ENCODE measurements around the gene LSS. TPM values are rescaled to one million over a fixed set of nuclear protein-coding genes. Genes with fewer than 3 reads are reported as not detected.
A peak's percentile ranks its signal among the peaks of the same experiment; 100 is the strongest.

The LSS gene
- total RNA-seq, 1 donor from 2014 or later, result 99.0 TPM

DNA sequence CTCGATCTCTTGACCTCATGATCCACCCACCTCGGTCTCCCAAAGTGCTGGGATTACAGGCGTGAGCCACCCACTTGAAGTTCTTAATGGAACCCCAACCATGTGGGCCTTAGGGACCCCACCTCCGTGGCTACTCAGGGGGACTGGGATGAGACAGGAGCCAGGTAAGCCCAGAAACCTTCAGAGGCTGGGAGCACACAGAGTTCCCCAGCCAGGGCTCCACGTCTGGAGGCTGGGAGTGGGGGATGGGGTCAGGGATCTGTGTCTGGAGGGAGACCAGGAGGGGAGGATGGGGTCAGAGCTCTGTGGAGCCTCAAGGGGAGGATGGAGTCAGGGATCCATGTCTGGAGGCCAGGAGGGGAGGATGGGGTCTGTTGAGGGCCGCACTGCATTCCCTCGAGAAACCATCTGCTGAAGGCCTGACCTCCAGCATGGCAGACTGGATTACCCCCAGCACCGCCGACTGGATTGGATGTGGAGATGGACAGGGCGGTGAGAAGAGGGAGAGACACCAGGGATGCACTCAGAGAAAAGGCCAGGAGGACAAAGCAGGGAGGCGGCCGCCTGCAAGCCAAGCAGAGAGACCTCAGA is 71.1 kb downstream of the LSS start:
- no peaks in the 10 kb centered on the region for H3K27me3 Mint-ChIP-seq
- H3K9me3 Mint-ChIP-seq, result no peaks in the 10 kb centered on the region
- TF ChIP-seq, protein P1, sequence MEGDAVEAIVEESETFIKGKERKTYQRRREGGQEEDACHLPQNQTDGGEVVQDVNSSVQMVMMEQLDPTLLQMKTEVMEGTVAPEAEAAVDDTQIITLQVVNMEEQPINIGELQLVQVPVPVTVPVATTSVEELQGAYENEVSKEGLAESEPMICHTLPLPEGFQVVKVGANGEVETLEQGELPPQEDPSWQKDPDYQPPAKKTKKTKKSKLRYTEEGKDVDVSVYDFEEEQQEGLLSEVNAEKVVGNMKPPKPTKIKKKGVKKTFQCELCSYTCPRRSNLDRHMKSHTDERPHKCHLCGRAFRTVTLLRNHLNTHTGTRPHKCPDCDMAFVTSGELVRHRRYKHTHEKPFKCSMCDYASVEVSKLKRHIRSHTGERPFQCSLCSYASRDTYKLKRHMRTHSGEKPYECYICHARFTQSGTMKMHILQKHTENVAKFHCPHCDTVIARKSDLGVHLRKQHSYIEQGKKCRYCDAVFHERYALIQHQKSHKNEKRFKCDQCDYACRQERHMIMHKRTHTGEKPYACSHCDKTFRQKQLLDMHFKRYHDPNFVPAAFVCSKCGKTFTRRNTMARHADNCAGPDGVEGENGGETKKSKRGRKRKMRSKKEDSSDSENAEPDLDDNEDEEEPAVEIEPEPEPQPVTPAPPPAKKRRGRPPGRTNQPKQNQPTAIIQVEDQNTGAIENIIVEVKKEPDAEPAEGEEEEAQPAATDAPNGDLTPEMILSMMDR (IDR thresholded peaks at IDR 0.05), result no peak
- peaks cover 2% of the 10 kb centered on the region for H3K4me1 Mint-ChIP-seq
- CTCF ChIA-PET, result no interaction called here
- no peak for ATAC-seq (ENCODE audit: low read depth)
- DNase-seq, result no peak
- POLR2A ChIA-PET, result no interaction called here
- no peak overlapping the region for H3K27ac Mint-ChIP-seq
- intact Hi-C loops (cut with micrococcal nuclease), result no loop called here
- no peak overlapping the region for H3K4me3 Mint-ChIP-seq
- H3K36me3 Mint-ChIP-seq (ENCODE audit: low read depth), result peaks cover 2% of the 10 kb centered on the region

GRCh38 chr21:46156678-46157077 is 71.9 kb downstream of the LSS start:
- intact Hi-C loops (cut with micrococcal nuclease), result no loop called here
- TF ChIP-seq, protein P1 (IDR thresholded peaks at IDR 0.05), result no peak
- H3K36me3 Mint-ChIP-seq (ENCODE audit: low read depth), result peaks cover 2% of the 10 kb centered on the region
- ChIA-PET CTCF (no interaction called here), POLR2A (no interaction called here)
- no peak overlapping the region for H3K27ac Mint-ChIP-seq
- peaks cover 2% of the 10 kb centered on the region for H3K4me1 Mint-ChIP-seq
- DNase-seq, result peak; percentile 7
- no peaks in the 10 kb centered on the region for H3K9me3 Mint-ChIP-seq
- ATAC-seq (ENCODE audit: low read depth), result no peak
- no peaks in the 10 kb centered on the region for H3K27me3 Mint-ChIP-seq
- no peak overlapping the region for H3K4me3 Mint-ChIP-seq

DNA sequence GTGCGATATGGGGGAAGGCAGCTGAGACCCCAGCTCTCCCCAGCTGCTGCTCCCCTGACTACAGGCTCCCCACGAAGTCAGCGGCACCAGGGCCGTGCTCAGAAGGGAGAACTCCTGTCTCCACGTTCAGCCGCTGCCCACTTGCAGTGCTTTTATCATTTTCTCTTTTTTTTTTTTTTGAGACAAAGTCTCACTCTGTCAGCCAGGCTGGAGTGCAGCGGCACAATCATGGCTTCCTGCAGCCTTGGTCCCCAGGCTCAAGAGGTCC is 72.3 kb downstream of the LSS start:
- no peak for ATAC-seq (ENCODE audit: low read depth)
- Mint-ChIP-seq H3K27ac (no peak overlapping the region), H3K27me3 (no peaks in the 10 kb centered on the region), H3K4me1 (peaks cover 2% of the 10 kb centered on the region), H3K9me3 (no peaks in the 10 kb centered on the region), H3K36me3 (ENCODE audit: low read depth) (peaks cover 2% of the 10 kb centered on the region), H3K4me3 (no peak overlapping the region)
- peak; percentile 4 for DNase-seq
- TF ChIP-seq, protein P1 (IDR thresholded peaks at IDR 0.05), result no peak
- ChIA-PET POLR2A (no interaction called here), CTCF (no interaction called here)
- intact Hi-C loops (cut with micrococcal nuclease), result no loop called here

DNA sequence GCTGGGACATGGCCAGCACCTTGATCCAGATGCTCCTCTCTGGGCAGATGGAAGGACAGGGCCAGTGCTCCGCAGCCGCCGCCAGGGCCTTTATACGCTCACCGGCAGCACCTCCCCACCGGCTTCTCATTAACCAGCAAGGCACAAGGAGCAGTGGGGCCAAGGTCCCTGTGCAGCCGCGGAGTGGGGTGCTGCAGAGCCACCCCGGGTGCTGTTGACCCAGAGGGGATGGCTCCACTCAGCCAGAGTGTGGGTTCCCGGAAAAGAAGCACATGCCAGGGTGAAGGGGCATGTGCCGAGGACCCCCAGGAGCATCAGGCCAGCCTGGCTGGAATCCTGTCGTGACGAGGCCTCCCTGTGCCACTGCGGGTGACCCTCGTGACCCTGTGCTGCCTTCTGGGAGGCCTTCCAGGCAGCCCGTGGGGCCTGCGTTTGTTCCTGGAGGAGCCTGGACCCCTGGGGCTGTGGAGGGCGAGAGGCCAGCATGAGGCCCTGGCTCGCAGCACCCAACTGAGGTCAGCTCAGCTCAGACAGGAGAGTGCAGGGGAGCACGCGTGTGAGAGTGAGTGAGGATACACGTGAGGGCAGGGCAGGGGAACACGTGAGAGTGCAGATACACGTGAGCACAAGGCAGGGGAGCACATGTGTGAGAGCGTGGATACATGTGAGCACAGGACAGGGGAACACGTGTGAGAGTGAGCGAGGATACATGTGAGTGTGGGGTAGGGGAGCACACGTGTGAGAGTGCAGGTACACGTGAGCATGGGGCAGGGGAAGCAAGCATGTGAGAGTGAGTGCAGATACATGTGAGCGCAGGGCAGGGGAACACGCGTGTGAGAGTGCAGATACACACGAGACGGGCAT is 72.8 kb downstream of the LSS start, which contains the start of gene FTCD:
Gene FTCD, minus strand, starts transcription at position 66 of the 864 bp plus-strand sequence. Its CDS starts 56 bp downstream, at position 10.
- DNase-seq, result peak; percentile 14
- ChIA-PET POLR2A (no interaction called here), CTCF (no interaction called here)
- Mint-ChIP-seq H3K9me3 (no peaks in the 10 kb centered on the region), H3K36me3 (ENCODE audit: low read depth) (peaks cover 2% of the 10 kb centered on the region), H3K4me3 (no peak within 1 kb of the TSS), H3K4me1 (peaks cover 2% of the 10 kb centered on the region), H3K27ac (no peak within 1 kb of the TSS), H3K27me3 (no peaks in the 10 kb centered on the region)
- TF ChIP-seq, protein P1 (IDR thresholded peaks at IDR 0.05), result no peak
- intact Hi-C loops (cut with micrococcal nuclease), result no loop called here
- no peak for ATAC-seq (ENCODE audit: low read depth)

DNA sequence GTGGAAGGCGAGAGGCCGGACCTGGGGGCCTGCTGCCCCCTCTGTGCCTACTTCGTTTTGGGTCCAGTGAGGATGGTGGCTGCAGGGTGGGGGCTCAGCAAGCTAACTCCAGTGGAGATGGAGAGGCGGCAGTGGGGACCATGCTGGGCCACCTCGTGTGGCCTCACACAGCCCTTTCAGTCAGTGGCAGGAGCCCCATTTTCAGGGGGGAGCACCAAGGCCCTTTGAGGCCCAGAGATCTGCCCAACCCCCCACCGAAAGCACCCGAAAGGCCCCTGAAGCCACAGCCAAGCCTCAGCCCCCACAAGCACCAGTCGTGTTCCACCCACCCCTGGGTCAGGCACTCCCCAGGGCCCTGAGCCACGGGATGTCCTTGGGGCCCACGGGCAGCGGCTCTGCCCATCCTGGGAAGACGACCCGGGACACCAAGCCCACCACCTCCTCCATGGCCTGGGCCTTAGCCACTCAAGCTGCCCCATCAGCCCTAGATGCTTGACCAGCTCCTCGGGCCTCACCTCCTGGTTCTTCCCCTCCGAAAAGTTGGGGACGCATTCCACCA is 73.5 kb downstream of the LSS start:
- H3K4me3 Mint-ChIP-seq, result no peak overlapping the region
- H3K27ac Mint-ChIP-seq, result no peak overlapping the region
- no peak for ATAC-seq (ENCODE audit: low read depth)
- no peaks in the 10 kb centered on the region for H3K9me3 Mint-ChIP-seq
- H3K36me3 Mint-ChIP-seq (ENCODE audit: low read depth), result peaks cover 2% of the 10 kb centered on the region
- H3K27me3 Mint-ChIP-seq, result no peaks in the 10 kb centered on the region
- ChIA-PET CTCF (no interaction called here), POLR2A (no interaction called here)
- DNase-seq, result no peak
- TF ChIP-seq, protein P1 (IDR thresholded peaks at IDR 0.05), result no peak
- intact Hi-C loops (cut with micrococcal nuclease), result no loop called here
- peaks cover 2% of the 10 kb centered on the region for H3K4me1 Mint-ChIP-seq
